Ammon's horn (tissue), 1 donor: ENCODE results near the gene TUBB3.
A peak's percentile ranks its signal among the peaks of the same experiment; 100 is the strongest.
"Not testable (repeated sequence)": the region's sequence is repeated elsewhere in the genome, so short reads cannot be mapped to it uniquely, and the experiment has no call there.

Experiments
- DNase-seq: peaks from one replicate; pipeline ENCODE4 v3.0.0-alpha.2; 2016; ENCODE audit warnings: low spot score

Gene TUBB3

GRCh38 chr16:89965447-89966225, 42.5 kb downstream of the TUBB3 start:
- DNase-seq = no peak

GRCh38 chr16:89966756-89967155, 43.6 kb downstream of the TUBB3 start:
- no peak for DNase-seq

DNA sequence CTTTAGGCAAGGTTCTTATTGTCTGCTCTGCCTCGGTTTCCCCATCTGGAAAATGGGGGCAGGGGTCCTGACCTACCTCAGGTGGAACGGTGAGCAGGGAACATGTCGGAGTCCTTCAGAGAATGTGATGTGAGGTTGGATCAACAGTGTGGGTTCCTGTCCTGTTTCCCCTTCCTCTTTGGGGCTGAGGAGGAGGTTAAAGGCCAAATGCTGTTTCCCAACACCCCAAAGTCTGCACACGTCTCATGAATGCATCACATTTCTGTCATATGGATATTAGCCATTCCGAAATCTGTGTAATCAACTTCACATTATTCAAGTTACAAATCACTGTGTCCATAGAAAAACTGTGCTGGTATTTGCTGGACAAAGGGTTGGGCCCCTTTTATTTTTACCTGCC, 44.3 kb downstream of the TUBB3 start:
- DNase-seq = not testable (repeated sequence)

DNA sequence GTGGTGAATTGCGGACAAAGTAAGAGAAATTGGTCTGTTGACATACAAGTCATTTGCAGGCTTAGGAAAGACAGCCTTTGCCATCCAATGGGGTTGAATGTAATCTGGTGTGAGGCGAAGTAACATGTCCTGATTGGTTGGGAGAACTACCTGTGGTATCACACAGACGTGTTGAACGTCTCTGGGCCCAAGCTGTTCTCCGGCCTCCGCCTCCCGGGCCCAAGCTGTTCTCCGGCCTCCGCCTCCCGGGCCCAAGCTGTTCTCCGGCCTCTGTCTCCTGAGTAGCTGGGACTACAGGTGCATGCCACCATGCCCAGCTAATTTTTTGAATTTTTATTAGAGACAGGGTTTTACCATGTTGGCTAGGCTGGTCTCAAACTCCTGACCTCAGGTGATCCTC, 44.9 kb downstream of the TUBB3 start:
- not testable (repeated sequence) for DNase-seq

GRCh38 chr16:89969741-89970410, 46.7 kb downstream of the TUBB3 start:
- peak; percentile 54 for DNase-seq

DNA sequence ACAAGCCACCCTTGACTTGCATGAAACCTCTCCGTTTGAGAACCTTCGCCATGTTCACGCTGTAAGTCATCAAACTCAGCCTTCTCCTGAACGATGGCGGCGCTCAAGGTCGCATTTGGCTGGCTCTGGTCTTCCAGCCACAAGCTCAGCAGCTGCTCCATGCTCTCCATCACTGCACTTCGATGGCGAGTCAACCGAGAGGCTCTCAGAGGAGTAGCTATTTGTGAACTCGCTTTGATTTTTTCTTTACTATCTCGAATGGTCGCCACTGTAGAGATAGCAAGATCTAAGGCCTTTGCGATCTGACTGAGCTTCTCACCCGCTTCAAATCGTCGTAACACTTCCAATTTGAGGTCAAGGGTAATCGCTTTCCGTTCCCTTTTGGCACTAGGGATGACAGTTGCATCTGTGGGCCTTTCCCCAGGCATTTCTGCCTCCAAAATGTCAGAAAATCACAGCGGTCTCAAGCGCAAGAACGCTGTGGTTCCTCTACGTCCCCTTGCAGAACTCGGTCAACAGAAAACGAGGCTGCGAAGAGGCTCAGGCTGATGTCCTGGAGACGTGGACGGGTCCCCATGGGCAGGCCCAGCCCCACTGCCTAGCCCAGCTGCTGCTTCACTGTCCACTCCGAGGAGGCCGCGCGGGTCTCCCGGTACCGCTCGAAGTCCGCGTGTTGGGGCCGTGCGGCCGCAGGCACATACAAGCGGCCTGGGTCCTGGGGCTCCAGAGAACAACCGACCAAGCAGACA, 48.5 kb downstream of the TUBB3 start:
- DNase-seq = no peak

DNA sequence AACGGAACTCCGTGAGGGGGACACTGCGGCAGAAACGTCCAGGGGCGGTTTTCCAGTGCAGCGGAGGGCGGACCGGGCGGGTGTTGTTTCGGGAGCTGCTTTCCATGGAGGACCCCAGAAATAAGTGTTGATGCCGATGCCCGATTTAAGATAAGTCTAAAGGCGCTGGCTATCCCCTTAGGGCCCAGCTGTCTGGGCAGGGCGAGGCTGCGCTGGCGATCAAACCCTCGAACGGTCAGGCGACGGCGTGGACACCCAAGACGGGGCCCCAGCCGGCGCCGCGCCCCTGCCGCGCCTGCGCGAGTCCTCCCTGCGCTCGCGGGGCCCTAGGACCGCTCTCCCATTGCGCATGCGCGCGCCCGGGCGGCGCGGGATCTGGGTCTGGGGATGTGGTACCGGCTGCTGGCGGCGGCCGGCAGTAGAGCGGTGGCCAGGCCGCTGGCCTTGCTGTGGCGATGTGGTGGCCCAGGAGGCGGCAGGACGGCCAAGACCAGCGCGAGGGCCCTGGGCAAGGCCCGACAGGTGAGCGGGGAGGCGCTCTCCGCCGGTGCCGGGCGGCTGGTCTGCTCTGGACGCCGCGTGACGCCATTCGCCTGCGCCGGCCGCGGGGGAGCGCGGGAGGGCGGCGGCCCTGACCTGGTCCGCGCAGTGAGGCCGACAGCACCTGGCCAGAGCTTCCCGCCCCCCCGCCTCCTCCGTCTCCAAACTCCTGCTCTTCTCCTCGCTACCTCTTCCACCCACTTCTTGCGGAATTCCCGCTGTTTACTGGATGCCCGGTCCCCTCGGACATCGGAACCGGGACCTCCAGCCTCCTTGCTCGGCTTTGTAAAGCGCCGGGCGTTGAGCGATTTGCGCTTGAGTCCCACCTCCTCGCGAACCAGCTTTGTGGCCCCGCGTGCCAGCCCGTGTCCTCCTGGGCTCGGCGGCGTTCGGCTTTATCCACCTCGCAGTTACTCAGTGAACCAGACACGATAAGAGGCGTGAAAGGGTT, 49.4 kb downstream of the TUBB3 start:
- DNase-seq = peak; percentile 92

DNA sequence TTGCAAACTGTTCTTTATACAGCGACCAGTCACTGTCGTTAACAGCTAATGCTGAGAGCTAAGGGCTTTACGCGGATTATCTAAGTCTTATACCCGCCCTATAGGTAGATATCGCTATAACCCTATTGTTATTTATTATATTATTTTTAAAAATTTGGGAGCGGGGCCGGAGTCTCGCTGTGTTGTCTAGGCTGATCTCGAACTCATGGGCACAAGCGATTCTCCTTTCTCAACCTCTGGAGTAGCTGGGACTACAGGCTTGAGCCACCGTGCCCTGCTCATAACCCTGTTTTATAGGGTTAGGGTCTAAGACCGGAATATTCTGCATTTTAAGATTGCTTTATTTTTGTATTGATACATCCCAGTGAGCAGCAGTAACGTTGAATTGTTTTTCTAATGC, 50.1 kb downstream of the TUBB3 start:
- DNase-seq = no peak

- no peak for DNase-seq
These were observed 50.7 kb downstream of the TUBB3 start for GRCh38 chr16:89973654-89974335.

- DNase-seq = no peak
These were observed 51.7 kb downstream of the TUBB3 start for GRCh38 chr16:89974870-89975269.

DNA sequence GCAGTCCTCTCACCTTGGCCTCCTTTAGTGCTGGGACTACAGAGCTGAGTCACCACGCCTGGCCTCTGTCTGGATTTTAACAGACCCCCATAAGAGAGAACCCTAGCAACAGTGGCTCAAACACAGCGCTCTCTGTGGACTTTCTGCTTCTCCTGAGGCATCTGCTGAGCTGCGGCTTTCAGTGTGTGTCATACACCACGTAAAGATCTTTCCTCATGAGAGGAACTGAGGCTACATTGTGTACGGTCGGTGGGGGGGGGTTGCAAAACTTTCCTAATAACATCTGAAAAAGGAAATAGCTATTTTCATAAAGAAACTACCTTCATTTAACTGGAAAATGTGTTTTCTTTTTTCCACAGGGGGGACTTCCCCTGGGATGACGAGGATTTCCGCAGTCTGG, 58.3 kb downstream of the TUBB3 start:
- no peak for DNase-seq

GRCh38 chr16:89982318-89982717, 59.2 kb downstream of the TUBB3 start:
- DNase-seq = no peak

GRCh38 chr16:89983536-89983935, 60.4 kb downstream of the TUBB3 start:
- no peak for DNase-seq

DNA sequence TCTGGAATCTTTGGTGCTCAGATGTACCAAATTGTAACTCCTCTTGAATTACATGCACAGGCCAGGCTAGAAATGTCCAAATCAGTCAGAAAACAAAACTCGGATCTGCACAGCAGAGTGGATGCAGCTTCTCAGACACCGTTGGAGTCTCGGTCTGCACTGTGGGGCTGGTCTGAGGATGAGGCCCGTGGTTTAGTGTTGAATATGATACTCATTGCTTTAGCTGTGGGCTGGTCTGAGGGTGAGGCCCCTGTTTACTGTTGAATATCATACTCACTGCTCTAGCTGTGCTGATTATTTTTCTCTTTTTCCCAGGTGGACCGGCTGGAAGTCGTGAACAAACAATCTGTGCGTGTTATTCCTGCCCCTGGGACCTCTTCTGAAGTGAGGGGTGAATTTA, 61.1 kb downstream of the TUBB3 start:
- DNase-seq = no peak

- no peak for DNase-seq
These were observed 62.1 kb downstream of the TUBB3 start for GRCh38 chr16:89985219-89985618.
